Hepatocyte (in vitro differentiated cells): Measurements from ENCODE around the gene DNAJB1. TPM values are rescaled to one million over a fixed set of nuclear protein-coding genes. Genes with fewer than 3 reads are reported as not detected.

Experiments
- DNase-seq: peaks from one replicate; pipeline ENCODE4 v3.0.0-alpha.2; 2016; ENCODE audit warnings: low spot score
- H2AFZ ChIP-seq: fragments of 200-600 bp; sonication (generic); 2 replicates; pipeline ENCODE4 v1.6.0; 2016; ENCODE audit warnings: antibody characterized with exemption, mild to moderate bottlenecking
- H3K27ac ChIP-seq: fragments of 200-600 bp; sonication (generic); 2 replicates; pipeline ENCODE4 v1.5.1; 2016; ENCODE audit warnings: mild to moderate bottlenecking
- H3K27me3 ChIP-seq: fragments of 200-600 bp; sonication (generic); 2 replicates; pipeline ENCODE4 v1.6.1; 2016
- H3K36me3 ChIP-seq: fragments of 200-600 bp; sonication (generic); replicated peaks from 2 replicates; pipeline ENCODE4 v1.5.1; 2016; ENCODE audit warnings: low read depth; ENCODE audit not compliant: insufficient read depth
- H3K4me1 ChIP-seq: fragments of 200-600 bp; sonication (generic); 2 replicates; pipeline ENCODE4 v1.5.1; 2016; ENCODE audit warnings: mild to moderate bottlenecking, moderate library complexity; ENCODE audit not compliant: insufficient read depth
- H3K4me2 ChIP-seq: fragments of 200-600 bp; sonication (generic); 2 replicates; pipeline ENCODE4 v1.6.0; 2016
- H3K4me3 ChIP-seq: fragments of 200-600 bp; sonication (generic); 2 replicates; pipeline ENCODE4 v1.5.1; 2016; ENCODE audit warnings: mild to moderate bottlenecking
- H3K79me2 ChIP-seq: fragments of 200-600 bp; sonication (generic); 2 replicates; pipeline ENCODE4 v1.6.0; 2017; ENCODE audit warnings: mild to moderate bottlenecking
- H3K9me2 ChIP-seq: fragments of 200-600 bp; sonication (generic); replicated peaks from 2 replicates; pipeline ENCODE4 v1.6.0; 2017; ENCODE audit warnings: mild to moderate bottlenecking; ENCODE audit not compliant: insufficient read depth
- H3K9me3 ChIP-seq: fragments of 200-600 bp; sonication (generic); 2 replicates; pipeline ENCODE4 v1.5.1; 2016; ENCODE audit warnings: low read depth, mild to moderate bottlenecking
- H4K20me1 ChIP-seq: fragments of 200-600 bp; sonication (generic); 2 replicates; pipeline ENCODE4 v1.6.0; 2016; ENCODE audit warnings: mild to moderate bottlenecking; ENCODE audit not compliant: insufficient read depth, poor library complexity, severe bottlenecking
- EZH2 ChIP-seq: fragments of 200-600 bp; sonication (generic); IDR thresholded peaks from 2 replicates; pipeline ENCODE4 v1.6.1; 2016; ENCODE audit warnings: antibody characterized with exemption, mild to moderate bottlenecking, borderline replicate concordance
- EZH2phosphoT487 ChIP-seq: fragments of 200-600 bp; sonication (generic); IDR thresholded peaks from one replicate; pipeline ENCODE4 v1.6.1; 2018; ENCODE audit warnings: antibody characterized with exemption, mild to moderate bottlenecking, low read depth, moderate library complexity; ENCODE audit not compliant: unreplicated experiment, severe bottlenecking
- WGBS: methylation state at CpG from one replicate; pipeline ENCODE4 v1.1.6; 2016; ENCODE audit warnings: low lambda C conversion rate; ENCODE audit errors: missing lambda C conversion rate; 5-methylcytosine and 5-hydroxymethylcytosine counted together
- polyA plus RNA-seq: library from polyadenylated mRNA; unstranded; fragments of >200 nt; fragmentation: Nextera tagmentation; extraction: Ambion mirVana; gene quantifications from 2 replicates; pipeline ENCODE4 v1.2.1, GENCODE V29; 2016
- total RNA-seq: library from RNA; depleted of rRNA; stranded (reverse); fragments of >200 nt; gene quantifications from 2 replicates; pipeline ENCODE4 v1.2.3, GENCODE V29; 2014
- TF ChIP-seq, protein P1 (sequence below): fragments of 200-600 bp; sonication (generic); IDR thresholded peaks from 2 replicates; pipeline ENCODE4 v1.5.1; 2016; ENCODE audit warnings: antibody characterized with exemption, mild to moderate bottlenecking; ENCODE audit not compliant: poor library complexity

Gene DNAJB1
- total and polyA plus RNA-seq, 2 experiments from 2014 or later = 104 to 185 TPM

GRCh38 chr19:14561249-14561648 lies 43.1 kb upstream of the DNAJB1 start:
- no peak overlapping the region for H2AFZ ChIP-seq
- 86% methylated on average over 7 of the region's 8 CpGs for WGBS
- TF ChIP-seq, protein P1, sequence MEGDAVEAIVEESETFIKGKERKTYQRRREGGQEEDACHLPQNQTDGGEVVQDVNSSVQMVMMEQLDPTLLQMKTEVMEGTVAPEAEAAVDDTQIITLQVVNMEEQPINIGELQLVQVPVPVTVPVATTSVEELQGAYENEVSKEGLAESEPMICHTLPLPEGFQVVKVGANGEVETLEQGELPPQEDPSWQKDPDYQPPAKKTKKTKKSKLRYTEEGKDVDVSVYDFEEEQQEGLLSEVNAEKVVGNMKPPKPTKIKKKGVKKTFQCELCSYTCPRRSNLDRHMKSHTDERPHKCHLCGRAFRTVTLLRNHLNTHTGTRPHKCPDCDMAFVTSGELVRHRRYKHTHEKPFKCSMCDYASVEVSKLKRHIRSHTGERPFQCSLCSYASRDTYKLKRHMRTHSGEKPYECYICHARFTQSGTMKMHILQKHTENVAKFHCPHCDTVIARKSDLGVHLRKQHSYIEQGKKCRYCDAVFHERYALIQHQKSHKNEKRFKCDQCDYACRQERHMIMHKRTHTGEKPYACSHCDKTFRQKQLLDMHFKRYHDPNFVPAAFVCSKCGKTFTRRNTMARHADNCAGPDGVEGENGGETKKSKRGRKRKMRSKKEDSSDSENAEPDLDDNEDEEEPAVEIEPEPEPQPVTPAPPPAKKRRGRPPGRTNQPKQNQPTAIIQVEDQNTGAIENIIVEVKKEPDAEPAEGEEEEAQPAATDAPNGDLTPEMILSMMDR = no peak
- TF ChIP-seq EZH2 (no peak), EZH2phosphoT487 (no peak)
- H3K9me2 ChIP-seq = no peaks in the 10 kb centered on the region
- H3K4me2 ChIP-seq = no peak overlapping the region
- H3K27me3 ChIP-seq = no peaks in the 10 kb centered on the region
- DNase-seq = no peak
- peaks cover 3% of the 10 kb centered on the region for H3K4me1 ChIP-seq
- peaks cover 52% of the 10 kb centered on the region for H3K79me2 ChIP-seq
- H3K9me3 ChIP-seq = no peaks in the 10 kb centered on the region
- H3K4me3 ChIP-seq = no peak overlapping the region
- H3K36me3 ChIP-seq = no peaks in the 10 kb centered on the region
- no peak overlapping the region for H3K27ac ChIP-seq
- H4K20me1 ChIP-seq = peaks cover 2% of the 10 kb centered on the region

- Histone ChIP-seq H4K20me1 (peaks cover 2% of the 10 kb centered on the region), H3K4me1 (peaks cover 4% of the 10 kb centered on the region), H3K4me3 (no peak overlapping the region), H3K36me3 (no peaks in the 10 kb centered on the region), H2AFZ (no peak overlapping the region), H3K79me2 (peaks cover 57% of the 10 kb centered on the region), H3K27me3 (no peaks in the 10 kb centered on the region), H3K9me2 (no peaks in the 10 kb centered on the region), H3K27ac (no peak overlapping the region), H3K9me3 (no peaks in the 10 kb centered on the region), H3K4me2 (no peak overlapping the region)
- TF ChIP-seq EZH2 = no peak
- TF ChIP-seq, protein P1 = no peak
- TF ChIP-seq EZH2phosphoT487 = no peak
- DNase-seq = no peak
- WGBS = 97% methylated on average over 6 of the region's 6 CpGs
These were observed 42.5 kb upstream of the DNAJB1 start for GRCh38 chr19:14560776-14561108.

DNA sequence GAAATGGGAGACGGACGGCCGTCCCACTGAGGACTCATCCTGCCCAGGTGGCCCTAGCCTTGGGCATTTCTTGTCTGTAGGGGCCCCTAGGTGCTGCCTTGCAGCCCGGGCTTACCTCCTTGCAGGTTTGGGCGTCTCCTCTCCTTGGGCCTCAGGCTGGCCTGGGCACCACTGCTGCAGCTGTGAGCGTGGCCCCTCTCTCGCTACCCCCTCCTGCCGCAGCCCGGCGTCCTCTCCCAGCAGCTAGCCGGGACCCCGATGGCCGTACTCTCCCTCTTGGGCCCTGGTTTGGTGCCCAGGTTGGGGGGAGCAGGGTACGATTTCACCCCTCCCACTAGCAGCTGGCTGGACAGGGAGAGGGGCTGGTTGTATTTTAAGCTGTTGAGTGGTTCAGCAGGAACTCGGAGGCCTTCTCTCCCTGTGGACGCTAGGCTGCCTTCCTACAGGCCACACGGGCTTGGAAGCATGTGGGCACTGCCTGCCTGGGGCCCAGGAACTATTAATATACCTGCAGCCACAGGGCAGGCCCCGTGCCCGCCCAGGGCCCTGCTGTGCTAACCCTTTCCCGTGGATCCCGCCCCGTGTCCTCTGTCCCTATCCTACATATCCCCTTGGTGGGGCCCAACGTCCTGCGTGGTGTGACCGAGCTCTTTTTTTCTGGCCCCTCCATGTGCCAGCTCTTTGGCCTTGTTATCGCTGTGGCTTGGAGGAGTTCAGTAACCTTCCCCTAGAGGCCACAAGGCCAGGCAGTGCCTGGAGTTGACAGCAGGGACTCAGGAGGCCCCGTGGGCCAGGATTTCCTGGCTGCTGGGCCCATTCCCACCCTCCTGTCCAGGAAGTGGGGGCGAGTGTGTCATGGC lies 41.9 kb upstream of the DNAJB1 start:
- Histone ChIP-seq H3K9me3 (no peaks in the 10 kb centered on the region), H3K27me3 (no peaks in the 10 kb centered on the region), H3K4me2 (no peak overlapping the region), H3K4me3 (no peak overlapping the region), H4K20me1 (peaks cover 2% of the 10 kb centered on the region), H3K4me1 (peaks cover 4% of the 10 kb centered on the region), H2AFZ (no peak overlapping the region), H3K27ac (no peak overlapping the region), H3K36me3 (no peaks in the 10 kb centered on the region), H3K9me2 (no peaks in the 10 kb centered on the region), H3K79me2 (peaks cover 61% of the 10 kb centered on the region)
- TF ChIP-seq, protein P1 = no peak
- TF ChIP-seq EZH2phosphoT487 (no peak), EZH2 (no peak)
- DNase-seq = no peak
- WGBS = 88% methylated on average over 28 of the region's 28 CpGs
